Breast epithelium (tissue), 4 donors: ENCODE data around the gene YTHDF1. TPM values are rescaled to one million over a fixed set of nuclear protein-coding genes. Genes with fewer than 3 reads are reported as not detected.

ENCODE experiments used
- DNase-seq, 2 donors: peaks; one replicate each; pipeline ENCODE4 v3.0.0-alpha.2; 2019; ENCODE audit warnings: low spot score in 2 of 2
- H3K27ac ChIP-seq, 2 donors: fragments of 200-600 bp; sonication (generic) in 1 of 2; one replicate each; pipeline ENCODE4 v1.5.1; 2016 to 2019; ENCODE audit warnings: mild to moderate bottlenecking in 1 of 2
- H3K27me3 ChIP-seq, 2 donors: fragments of 200-600 bp; sonication (generic) in 1 of 2; one replicate each; pipeline versions ENCODE4 v1.5.1 to v1.6.0; 2017 to 2019; ENCODE audit warnings: control low read depth in 1 of 2, mild to moderate bottlenecking in 1 of 2
- H3K36me3 ChIP-seq: fragments of 200-600 bp; one replicate; pipeline ENCODE4 v1.5.1; 2019
- H3K4me1 ChIP-seq, 2 donors: fragments of 200-600 bp; sonication (generic); one replicate each; pipeline ENCODE4 v1.5.1; 2016 to 2019; ENCODE audit warnings: control low read depth in 1 of 2
- H3K4me3 ChIP-seq, 3 donors: fragments of 200-600 bp; sonication (generic); 1 replicate in 2 of 3; 2 replicates in 1 of 3; pipeline ENCODE4 v1.5.1; 2016 to 2019; ENCODE audit warnings: mild to moderate bottlenecking in 3 of 3, moderate library complexity in 2 of 3
- H3K9me3 ChIP-seq, 2 donors: fragments of 200-600 bp; sonication (generic) in 1 of 2; one replicate each; pipeline ENCODE4 v1.5.1; 2016 to 2019; ENCODE audit warnings: control low read depth in 1 of 2
- POLR2A ChIP-seq: fragments of 450-650 bp; IDR thresholded peaks from one replicate; pipeline ENCODE4 v1.6.1; 2016; ENCODE audit warnings: antibody characterized with exemption, mild to moderate bottlenecking, moderate library complexity
- POLR2AphosphoS5 ChIP-seq, 3 donors: sonication (generic); formaldehyde crosslinking; IDR thresholded peaks; one replicate each; pipeline ENCODE4 v1.6.1; 2017; ENCODE audit warnings: antibody characterized with exemption in 3 of 3
- intact Hi-C: fragments of 100-400 bp; cut with DNase I; formaldehyde crosslinking; loops from one replicate; pipeline ENCODE4 v1.15.1; 2023; ENCODE audit warnings: low total_unique reads
- total RNA-seq, 3 donors: library from RNA; depleted of rRNA; stranded (reverse); fragments of >200 nt; gene quantifications; one replicate each; pipeline ENCODE4 v1.1.0, GENCODE V29; 2016
- TF ChIP-seq, protein P1 (sequence below), 3 donors: fragments of 450-650 bp; IDR thresholded peaks; one replicate each; pipeline ENCODE4 v1.5.1; 2016 to 2017; ENCODE audit warnings: antibody characterized with exemption in 3 of 3, mild to moderate bottlenecking in 3 of 3, moderate library complexity in 3 of 3

YTHDF1 gene
- total RNA-seq, 3 donors from 2014 or later, result 23.0 to 32.8 (median 28.2) TPM

DNA sequence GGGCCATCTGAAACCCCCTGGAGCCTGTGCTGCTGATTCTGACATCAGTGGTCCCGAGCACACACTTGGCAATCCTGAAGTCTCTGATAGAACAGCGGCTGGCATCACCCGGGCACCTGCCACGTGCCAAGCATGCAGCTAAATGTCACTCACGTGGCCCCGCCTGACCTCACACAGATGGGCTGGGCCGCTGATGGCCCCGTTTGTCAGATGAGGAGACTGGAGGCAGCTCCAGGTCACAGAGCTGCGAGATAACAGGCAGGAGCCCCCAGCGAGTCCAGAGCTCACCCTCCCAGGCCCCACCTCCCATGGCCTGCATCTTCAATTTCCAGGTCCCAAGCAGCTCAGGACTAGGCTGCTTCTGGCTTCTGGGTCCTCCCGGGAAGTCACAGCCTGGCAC lies 67.2 kb downstream of the YTHDF1 start:
- TF ChIP-seq, protein P1, sequence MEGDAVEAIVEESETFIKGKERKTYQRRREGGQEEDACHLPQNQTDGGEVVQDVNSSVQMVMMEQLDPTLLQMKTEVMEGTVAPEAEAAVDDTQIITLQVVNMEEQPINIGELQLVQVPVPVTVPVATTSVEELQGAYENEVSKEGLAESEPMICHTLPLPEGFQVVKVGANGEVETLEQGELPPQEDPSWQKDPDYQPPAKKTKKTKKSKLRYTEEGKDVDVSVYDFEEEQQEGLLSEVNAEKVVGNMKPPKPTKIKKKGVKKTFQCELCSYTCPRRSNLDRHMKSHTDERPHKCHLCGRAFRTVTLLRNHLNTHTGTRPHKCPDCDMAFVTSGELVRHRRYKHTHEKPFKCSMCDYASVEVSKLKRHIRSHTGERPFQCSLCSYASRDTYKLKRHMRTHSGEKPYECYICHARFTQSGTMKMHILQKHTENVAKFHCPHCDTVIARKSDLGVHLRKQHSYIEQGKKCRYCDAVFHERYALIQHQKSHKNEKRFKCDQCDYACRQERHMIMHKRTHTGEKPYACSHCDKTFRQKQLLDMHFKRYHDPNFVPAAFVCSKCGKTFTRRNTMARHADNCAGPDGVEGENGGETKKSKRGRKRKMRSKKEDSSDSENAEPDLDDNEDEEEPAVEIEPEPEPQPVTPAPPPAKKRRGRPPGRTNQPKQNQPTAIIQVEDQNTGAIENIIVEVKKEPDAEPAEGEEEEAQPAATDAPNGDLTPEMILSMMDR (IDR thresholded peaks at IDR 0.05), result no peak
- no peak for TF ChIP-seq POLR2AphosphoS5 (IDR thresholded peaks at IDR 0.05)
- TF ChIP-seq POLR2A, result no peak
- Histone ChIP-seq H3K36me3 (no peaks in the 10 kb centered on the region), H3K27me3 (peaks cover 0 to 66% of the 10 kb centered on the region in 2 donors), H3K4me1 (no peaks in the 10 kb centered on the region), H3K27ac (no peak overlapping the region), H3K9me3 (peaks cover 7 to 20% of the 10 kb centered on the region in 2 donors), H3K4me3 (no peak overlapping the region)
- no peak for DNase-seq
- intact Hi-C loops, result no loop called here

DNA sequence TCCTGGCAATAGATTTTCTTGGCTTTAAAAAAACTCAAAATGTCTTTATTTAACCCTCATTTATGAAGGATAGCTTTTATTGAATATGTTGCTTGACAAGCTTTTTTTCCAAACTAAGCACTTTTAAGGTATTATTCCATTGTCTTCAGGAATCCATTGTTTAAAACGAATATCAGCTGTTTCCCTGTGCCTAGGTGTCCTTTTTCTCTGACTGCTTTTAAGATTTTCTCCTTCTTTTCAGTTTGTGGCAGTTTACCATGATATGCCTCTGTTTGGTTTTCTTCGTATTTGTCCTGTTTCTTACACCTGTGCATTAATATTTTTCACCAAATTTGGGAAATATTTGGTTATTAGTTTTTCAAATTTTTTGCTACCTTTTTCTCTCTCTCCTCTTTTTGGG lies 68.4 kb downstream of the YTHDF1 start:
- intact Hi-C loops, result no loop called here
- H3K36me3 ChIP-seq, result no peaks in the 10 kb centered on the region

More for the DNA sequence above, 68.4 kb downstream of the YTHDF1 start:
- no peak overlapping the region for H3K27ac ChIP-seq
- peaks cover 7 to 20% of the 10 kb centered on the region in 2 donors for H3K9me3 ChIP-seq
- H3K4me3 ChIP-seq, result no peak overlapping the region
- H3K4me1 ChIP-seq, result no peaks in the 10 kb centered on the region
- no peak for DNase-seq
- TF ChIP-seq POLR2A, result no peak
- TF ChIP-seq, protein P1 (IDR thresholded peaks at IDR 0.05), result no peak
- TF ChIP-seq POLR2AphosphoS5 (IDR thresholded peaks at IDR 0.05), result no peak
- H3K27me3 ChIP-seq, result peaks cover 0 to 64% of the 10 kb centered on the region in 2 donors

Other genes starting within 250 kb of the YTHDF1 start
- gene BHLHE23, start 209.2 kb downstream of the YTHDF1 start, total RNA-seq, result not detected
- 1 to 10 TPM in 1 of 3 donors, under 1 TPM in 1, not detected in 1; 0.32 to 1.2 TPM for gene BIRC7, start 19.8 kb upstream of the YTHDF1 start, total RNA-seq
- gene NKAIN4, start 38.3 kb upstream of the YTHDF1 start, total RNA-seq, result not detected
- 10 to 100 TPM; 24.3 to 44.6 (median 38.2) TPM for gene ARFGAP1, start 56.7 kb upstream of the YTHDF1 start, total RNA-seq
- gene COL20A1, start 77.1 kb upstream of the YTHDF1 start, total RNA-seq, result not detected
- gene CHRNA4, start 145.2 kb upstream of the YTHDF1 start, total RNA-seq, result not detected